NOMO-1 treated with dmso at 0.1 percent for 144 hours (cell line): ENCODE data around the gene SYNGR1.
"Not testable (repeated sequence)": the region's sequence is repeated elsewhere in the genome, so short reads cannot be mapped to it uniquely, and the experiment has no call there.

Experiments
- DNase-seq: peaks from one replicate; lab custom pipeline; 2025; ENCODE audit not compliant: unreplicated experiment; lab: John Stamatoyannopoulos, UW

SYNGR1 gene

GRCh38 chr22:39405346-39406085 lies 55.7 kb downstream of the SYNGR1 start:
- DNase-seq: no peak

- no peak for DNase-seq
Observed at GRCh38 chr22:39408173-39408572, 58.4 kb downstream of the SYNGR1 start.

GRCh38 chr22:39408807-39409206 lies 59.0 kb downstream of the SYNGR1 start:
- DNase-seq: no peak

- no peak for DNase-seq
Observed at GRCh38 chr22:39409516-39410029, 59.8 kb downstream of the SYNGR1 start.

GRCh38 chr22:39410264-39410663 lies 60.5 kb downstream of the SYNGR1 start:
- peak; percentile 48 for DNase-seq

GRCh38 chr22:39411828-39412365 lies 62.1 kb downstream of the SYNGR1 start:
- DNase-seq: not testable (repeated sequence)

GRCh38 chr22:39413204-39413603 lies 63.4 kb downstream of the SYNGR1 start:
- not testable (repeated sequence) for DNase-seq

- no peak for DNase-seq
Observed at GRCh38 chr22:39414377-39414776, 64.6 kb downstream of the SYNGR1 start.

- DNase-seq: no peak
Observed at GRCh38 chr22:39414886-39415285, 65.1 kb downstream of the SYNGR1 start.

GRCh38 chr22:39415506-39415905 lies 65.7 kb downstream of the SYNGR1 start:
- no peak for DNase-seq

GRCh38 chr22:39416319-39416718 lies 66.5 kb downstream of the SYNGR1 start:
- DNase-seq: no peak

GRCh38 chr22:39417641-39418040 lies 67.8 kb downstream of the SYNGR1 start:
- DNase-seq: no peak

- DNase-seq: no peak
Observed at GRCh38 chr22:39418696-39419095, 68.9 kb downstream of the SYNGR1 start.

GRCh38 chr22:39419096-39419495 lies 69.3 kb downstream of the SYNGR1 start:
- no peak for DNase-seq

- DNase-seq: no peak
Observed at GRCh38 chr22:39419911-39420310, 70.1 kb downstream of the SYNGR1 start.

GRCh38 chr22:39421691-39422090 lies 71.9 kb downstream of the SYNGR1 start:
- DNase-seq: no peak

- DNase-seq: peak; percentile 25
Observed at GRCh38 chr22:39422101-39422500, 72.3 kb downstream of the SYNGR1 start.

GRCh38 chr22:39422721-39423120 lies 72.9 kb downstream of the SYNGR1 start:
- no peak for DNase-seq

GRCh38 chr22:39423976-39424375 lies 74.2 kb downstream of the SYNGR1 start:
- DNase-seq: no peak

GRCh38 chr22:39426380-39427043 lies 76.7 kb downstream of the SYNGR1 start:
- no peak for DNase-seq

GRCh38 chr22:39427751-39428596 lies 78.2 kb downstream of the SYNGR1 start:
- no peak for DNase-seq
